GM20000 (cell line): ENCODE measurements around the gene ADAMTS2.

Experiments used
- DNase-seq: peaks from one replicate; pipeline ENCODE4 v3.0.0; 2012; ENCODE audit warnings: low spot score
- CTCF ChIP-seq: IDR thresholded peaks from 2 replicates; pipeline ENCODE4 v1.5.1; 2012; ENCODE audit warnings: mild to moderate bottlenecking, control low read depth; ENCODE audit errors: extremely low read depth, missing control alignments

Gene ADAMTS2

DNA sequence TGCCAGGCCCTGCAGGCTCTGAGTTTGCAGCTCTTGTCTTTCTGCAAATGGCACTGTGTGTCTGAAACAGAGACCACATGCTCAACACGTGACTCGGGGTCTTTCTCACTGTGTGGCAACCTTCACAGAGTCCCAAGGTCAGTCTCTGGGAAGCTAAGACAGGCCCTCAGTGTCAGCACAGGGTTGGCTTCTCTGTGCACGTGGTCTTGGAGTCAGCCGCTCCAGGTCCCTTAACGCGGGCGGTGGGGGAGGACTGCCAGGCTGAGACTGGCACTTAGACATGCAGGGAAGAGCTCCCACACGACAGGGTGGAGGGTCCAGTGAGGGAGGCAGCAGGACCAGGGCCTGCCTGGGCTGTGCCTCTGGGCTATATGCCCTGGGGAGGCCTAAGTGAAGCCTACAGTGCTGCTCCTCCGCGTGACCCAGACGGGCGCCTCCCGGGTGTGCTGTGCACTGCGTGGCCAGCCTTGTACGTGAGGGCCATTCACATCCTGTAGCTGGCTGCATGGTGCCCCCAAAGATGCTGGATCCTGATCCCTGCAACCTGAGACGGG lies 76.8 kb downstream of the ADAMTS2 start:
- TF ChIP-seq CTCF, result no peak
- DNase-seq, result no peak

GRCh38 chr5:179267671-179268083 lies 77.6 kb downstream of the ADAMTS2 start:
- no peak for TF ChIP-seq CTCF
- no peak for DNase-seq

GRCh38 chr5:179267071-179267670 lies 78.1 kb downstream of the ADAMTS2 start:
- DNase-seq, result no peak
- TF ChIP-seq CTCF, result no peak

DNA sequence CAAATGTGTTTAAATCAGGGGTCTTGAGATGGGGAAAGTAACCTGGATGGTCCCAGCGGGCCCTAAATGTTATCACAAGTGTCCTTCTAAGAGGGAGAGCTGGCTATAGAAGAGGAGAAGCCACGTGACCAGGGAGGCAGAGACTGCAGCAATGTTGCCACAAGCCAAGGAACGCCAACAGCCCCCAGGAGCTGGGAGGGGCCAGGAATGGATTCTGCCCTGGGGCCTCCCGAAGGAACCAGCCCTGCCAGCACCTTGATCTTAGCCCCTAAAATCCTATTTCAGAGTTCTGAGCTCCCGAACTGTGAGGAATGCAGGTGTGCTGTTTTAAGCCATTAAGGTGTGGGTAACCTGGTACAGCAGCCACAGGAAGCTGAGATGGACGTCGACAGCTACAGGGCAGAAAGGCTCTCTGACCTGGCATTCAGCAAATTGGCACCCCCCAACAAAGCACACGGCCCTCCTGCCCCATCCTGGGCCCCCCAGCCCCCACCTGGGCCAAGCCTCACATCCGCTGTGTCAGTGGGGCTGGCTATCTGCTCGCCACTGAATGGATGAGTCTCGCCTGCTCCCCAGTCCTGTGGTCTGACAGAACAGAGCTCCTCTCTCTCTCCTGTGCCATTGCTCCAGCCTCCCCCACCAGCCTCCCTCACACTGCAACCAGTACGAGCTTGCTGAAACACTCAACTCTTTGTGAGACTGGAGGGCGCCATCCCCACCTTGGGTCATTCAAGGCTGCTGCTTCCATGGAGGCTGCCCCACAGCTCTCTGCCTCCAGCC lies 78.8 kb downstream of the ADAMTS2 start:
- no peak for DNase-seq
- TF ChIP-seq CTCF, result no peak

DNA sequence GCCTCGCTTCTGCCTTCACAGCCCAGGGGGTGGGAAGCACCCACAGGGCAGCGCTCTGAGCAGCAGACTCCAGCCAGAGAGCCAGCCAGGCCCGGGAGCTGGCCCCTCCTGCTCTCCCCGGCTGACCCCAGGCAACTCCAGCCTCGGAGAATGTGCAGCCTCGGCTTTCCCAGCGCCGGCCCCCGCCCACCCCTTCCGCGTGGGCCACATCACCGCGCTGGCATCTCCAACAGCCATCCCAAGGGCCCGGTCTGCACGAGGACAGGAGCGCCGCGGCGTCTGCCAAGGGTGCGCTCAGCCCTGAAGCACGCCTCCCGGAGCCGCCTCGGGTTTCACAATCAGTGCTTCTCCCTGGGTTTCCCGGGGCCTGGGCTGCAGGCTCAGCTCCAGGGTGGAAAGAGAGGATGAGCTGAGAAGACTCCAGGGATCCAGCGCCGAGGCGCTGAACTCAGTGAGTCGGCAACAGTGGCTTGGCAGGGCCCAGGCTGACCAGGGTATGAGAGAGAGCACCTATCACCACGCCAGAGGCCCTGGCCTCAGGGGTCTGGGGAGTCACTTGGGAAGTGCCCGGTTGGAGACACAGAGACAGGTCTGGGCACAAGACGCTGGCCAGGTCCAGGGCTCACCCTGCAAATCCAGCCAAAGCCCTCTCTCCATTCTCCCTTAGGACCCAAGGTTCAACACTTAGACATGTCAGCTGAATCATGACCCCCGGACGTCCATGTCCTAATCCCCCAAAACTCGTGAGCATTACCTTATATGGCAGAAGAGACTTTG lies 79.6 kb downstream of the ADAMTS2 start:
- no peak for DNase-seq
- no peak for TF ChIP-seq CTCF

- TF ChIP-seq CTCF, result no peak
- DNase-seq, result no peak
Measured at GRCh38 chr5:179264783-179265513, 80.3 kb downstream of the ADAMTS2 start.
